Cerebellar nuclear complex (tissue), 1 donor: ENCODE results near the gene C20orf202.
A peak's percentile ranks its signal among the peaks of the same experiment; 100 is the strongest.
"Not testable (repeated sequence)": the region's sequence is repeated elsewhere in the genome, so short reads cannot be mapped to it uniquely, and the experiment has no call there.

Experiments
- DNase-seq, 2 experiments: peaks; one replicate each; lab custom pipeline; 2025; lab: John Stamatoyannopoulos, UW

The C20orf202 gene

DNA sequence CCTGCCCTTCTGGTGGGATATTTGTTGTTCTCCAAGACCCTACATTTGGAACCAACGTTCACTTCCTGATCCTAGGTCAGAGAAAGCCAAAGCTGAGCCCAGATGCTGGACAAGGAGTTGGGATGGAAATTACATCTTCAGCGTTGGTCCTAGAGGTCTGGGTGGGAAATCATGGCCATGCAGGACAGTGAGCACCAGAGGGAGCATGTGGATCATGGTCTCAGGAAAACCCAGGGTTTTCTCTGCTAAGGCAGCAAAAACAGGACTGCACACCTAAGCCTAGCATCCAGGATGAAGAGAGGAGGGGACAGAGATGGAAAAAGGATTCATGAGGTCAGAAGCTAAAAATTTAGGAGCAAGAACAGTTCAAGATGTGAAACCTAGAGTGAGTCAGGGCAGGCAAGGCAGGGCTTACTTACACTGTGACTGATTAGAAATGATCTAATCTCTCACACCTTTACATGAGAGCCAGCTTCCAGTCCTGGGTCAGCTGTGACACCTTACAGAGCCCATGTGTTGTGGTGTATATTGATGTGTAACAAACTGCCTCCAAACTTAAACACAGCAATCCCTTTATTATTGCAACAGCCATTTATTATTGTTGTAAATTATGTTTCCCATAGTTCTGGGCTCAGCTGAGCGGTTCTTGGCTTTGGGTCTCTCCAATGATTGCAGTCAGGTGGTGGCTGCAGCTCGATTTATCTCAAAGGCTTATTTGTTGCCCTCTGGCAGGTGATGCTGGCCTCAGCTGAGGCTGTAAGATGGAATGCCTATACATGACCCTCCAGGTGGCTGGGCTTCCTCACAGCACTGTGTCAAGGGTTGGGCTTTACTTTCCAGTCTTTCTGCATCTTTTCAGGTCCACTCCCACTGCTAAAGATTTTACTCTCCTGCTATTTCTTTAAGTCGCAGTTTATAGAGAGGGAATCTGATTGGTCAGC lies 6.5 kb downstream of the C20orf202 start:
- DNase-seq: no peak

GRCh38 chr20:1210501-1210900 lies 7.2 kb downstream of the C20orf202 start:
- DNase-seq: no peak

DNA sequence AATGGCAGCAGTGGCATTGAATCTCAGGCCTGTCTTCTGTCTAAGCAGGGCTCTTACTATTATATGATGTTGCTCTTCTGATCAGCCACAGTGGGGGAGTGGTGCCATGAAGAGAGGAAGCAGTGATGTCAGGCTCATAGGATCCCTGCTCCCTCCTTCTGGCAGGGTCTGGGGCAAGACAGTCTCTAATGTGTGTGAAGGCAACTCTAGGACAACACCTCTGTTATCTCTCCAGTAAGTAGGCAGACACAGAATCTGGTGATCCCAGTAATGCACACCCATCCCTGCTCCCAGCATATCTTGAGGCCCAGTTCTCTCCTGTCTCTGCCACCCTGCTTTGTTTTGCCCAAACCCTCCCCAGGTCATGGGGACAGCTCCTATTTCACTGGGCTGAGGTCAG lies 8.8 kb downstream of the C20orf202 start:
- DNase-seq: no peak

- DNase-seq: peak in 1 of 2 experiments; percentile 14
Observed at GRCh38 chr20:1212607-1213396, 9.5 kb downstream of the C20orf202 start.

DNA sequence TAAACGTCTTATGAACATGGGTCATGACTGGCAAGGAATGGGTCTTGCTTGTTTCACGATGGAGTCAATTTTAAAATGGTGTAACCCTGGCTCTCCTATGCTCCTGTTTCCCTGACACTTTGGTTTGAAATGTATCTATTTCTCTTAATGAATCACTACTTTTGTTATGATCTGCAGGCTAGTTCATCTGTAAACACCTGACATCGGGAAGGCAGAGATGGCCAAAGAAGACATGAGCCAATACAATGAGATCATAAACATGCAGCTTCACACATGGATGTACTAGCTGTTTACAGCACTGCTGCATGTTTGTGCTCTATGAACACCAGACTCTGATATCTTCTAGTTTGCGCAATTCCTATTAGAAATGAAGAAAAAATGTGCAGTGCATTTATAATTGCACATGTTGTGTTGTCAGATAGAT lies 11.6 kb downstream of the C20orf202 start:
- no peak for DNase-seq

GRCh38 chr20:1215386-1216170 lies 12.3 kb downstream of the C20orf202 start:
- DNase-seq: no peak

DNA sequence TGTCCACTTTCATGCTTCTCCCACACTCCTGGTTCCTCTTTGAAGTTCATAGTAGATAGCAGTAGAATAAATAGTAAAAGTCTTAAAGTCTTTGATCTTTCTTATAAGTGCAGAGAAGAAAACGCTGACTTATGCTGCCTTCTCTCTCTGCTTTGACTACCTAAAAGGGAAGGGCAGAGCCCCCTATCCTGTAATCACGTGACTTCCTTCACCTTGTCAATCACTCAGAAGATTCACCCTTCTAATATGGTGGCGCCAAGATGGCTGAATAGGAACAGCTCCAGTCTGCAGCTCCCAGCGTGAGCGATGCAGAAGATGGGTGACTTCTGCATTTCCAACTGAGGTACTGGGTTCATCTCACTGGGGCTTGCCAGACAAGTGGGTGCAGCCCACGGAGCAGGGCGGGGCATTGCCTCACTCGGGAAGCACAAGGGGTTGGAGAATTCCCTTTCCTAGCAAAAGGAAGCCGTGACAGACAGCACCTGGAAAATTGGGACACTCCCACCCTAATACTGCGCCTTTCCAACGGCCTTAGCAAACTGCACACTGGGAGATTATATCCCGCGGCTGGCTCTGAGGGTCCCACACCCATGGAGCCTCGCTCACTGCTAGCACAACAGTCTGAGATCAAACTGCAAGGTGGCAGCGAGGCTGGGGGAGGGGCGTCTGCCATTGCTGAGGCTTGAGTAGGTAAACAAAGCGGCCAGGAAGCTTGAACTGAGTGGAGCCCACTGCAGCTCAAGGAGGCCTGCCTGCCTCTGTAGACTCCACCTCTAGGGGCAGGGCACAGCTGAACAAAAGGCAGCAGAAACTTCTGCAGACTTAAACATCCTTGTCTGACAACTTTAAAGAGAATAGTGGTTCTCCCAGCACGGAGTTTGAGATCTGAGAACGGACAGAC lies 13.5 kb downstream of the C20orf202 start:
- DNase-seq: not testable (repeated sequence)

GRCh38 chr20:1222750-1223149 lies 19.5 kb downstream of the C20orf202 start:
- not testable (repeated sequence) for DNase-seq

DNA sequence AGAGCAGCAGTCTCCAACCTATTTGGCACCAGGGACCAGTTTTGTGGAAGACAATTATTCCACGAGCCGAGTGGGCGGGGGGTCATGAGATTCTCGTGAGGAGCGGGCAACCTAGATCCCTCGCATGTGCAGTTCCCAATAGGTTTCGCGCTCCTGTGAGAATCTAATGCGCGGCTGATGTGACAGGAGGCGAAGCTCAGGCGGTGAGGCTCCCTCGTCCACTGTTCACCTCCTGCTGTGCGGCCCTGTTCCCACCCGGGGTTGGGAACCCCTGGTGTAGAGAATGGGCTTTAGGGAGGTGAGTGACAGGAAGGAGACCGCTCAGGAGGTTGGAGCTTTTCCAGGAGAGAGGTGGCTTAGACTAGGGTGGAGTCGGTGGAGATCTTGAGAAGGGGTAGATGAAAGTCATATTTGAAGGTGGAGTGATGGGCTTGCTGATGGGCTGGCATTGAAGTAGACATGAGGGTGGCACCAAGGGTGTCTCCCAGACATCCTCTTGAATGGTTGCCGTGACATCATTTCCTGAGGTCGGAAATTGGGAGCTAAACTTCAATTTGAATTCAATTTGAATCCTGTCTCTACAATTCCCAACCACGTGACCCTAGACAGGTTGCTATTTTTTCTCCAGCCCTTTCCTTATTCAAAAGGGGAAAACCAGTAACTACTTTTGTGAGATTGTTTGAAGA lies 21.1 kb downstream of the C20orf202 start:
- no peak for DNase-seq

GRCh38 chr20:1225263-1225782 lies 22.1 kb downstream of the C20orf202 start:
- no peak for DNase-seq

GRCh38 chr20:1225783-1226654 lies 22.8 kb downstream of the C20orf202 start, which contains the start of gene RAD21L1:
RAD21L1 (plus strand) TSS chr20:1226044; CDS start chr20:1228454, 2,410 bp downstream.
- DNase-seq: no peak

- DNase-seq: no peak
Observed at GRCh38 chr20:1229541-1229940, 26.3 kb downstream of the C20orf202 start.

GRCh38 chr20:1232286-1233111 lies 29.2 kb downstream of the C20orf202 start:
- DNase-seq: no peak

- no peak for DNase-seq
Observed at GRCh38 chr20:1240549-1240948, 37.3 kb downstream of the C20orf202 start.

DNA sequence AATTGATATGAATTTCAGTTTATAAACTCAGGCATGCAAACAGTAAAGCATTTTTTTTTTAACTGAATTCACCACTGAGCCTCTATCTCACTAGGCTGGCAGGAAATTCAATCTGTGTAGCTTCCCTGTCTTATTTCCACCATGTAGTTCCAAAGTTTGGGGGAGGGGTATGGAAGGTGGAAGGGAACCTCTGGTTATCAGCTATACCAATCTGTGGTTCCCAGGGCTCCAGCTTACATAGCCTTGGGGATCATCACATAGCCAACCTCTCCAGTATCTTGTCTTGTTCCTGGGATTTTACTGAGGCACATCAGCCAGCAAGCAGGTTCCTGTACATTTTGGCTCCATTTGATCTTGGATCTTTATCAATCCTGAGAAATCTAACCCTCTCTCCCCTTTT lies 38.2 kb downstream of the C20orf202 start:
- DNase-seq: no peak

DNA sequence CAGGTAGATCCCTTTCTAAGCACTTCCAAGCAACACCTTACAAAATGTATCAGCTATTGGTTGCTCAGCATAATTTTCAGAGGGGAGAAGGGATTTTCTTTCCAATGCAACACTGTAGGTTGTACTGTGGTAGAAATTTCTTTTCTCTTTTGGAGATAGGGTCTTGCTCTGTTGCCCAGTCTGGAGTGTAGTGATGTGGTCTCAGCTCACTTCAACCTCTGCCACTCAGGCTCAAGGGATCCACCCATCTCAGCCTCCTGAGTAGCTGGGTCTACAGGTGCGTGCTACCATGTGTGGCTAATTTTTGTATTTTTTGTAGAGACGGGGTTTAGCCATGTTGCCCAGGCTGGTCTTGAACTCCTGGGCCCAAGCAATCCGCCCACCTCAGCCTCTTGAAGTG lies 38.8 kb downstream of the C20orf202 start:
- DNase-seq: no peak

GRCh38 chr20:1242530-1242929 lies 39.3 kb downstream of the C20orf202 start:
- no peak for DNase-seq

DNA sequence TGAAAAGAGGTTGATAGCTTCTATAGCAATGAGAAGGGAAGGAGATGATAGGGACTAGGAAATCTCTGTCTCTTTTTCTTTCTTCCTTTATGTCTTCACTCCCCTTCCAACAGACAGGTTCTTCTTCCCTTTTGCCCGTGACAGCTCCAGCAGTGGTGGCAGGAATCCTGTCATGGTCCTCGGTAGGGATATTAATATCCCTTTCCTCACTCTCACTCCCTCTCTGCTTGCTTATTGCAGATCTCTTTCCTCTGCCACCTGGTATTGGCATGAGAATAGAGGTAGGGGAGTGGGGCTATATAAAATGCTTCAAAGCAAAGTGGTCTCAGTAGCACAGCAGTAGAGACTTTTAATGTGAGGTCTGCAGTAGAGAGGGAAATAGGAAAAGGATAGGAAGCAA lies 42.3 kb downstream of the C20orf202 start:
- no peak for DNase-seq
